Hematopoietic multipotent progenitor cell (in vitro differentiated cells): ENCODE measurements around the gene GDF7. TPM values are rescaled to one million over a fixed set of nuclear protein-coding genes. Genes with fewer than 3 reads are reported as not detected.
A peak's percentile ranks its signal among the peaks of the same experiment; 100 is the strongest.

ENCODE experiments used
- DNase-seq, 3 donors: peaks; one replicate each; pipeline ENCODE4 v3.0.0-alpha.2; 2011 to 2015; ENCODE audit warnings: low read depth in 2 of 3, low spot score in 2 of 3
- total RNA-seq: library from RNA; depleted of rRNA; stranded (reverse); fragments of >200 nt; gene quantifications from one replicate; pipeline ENCODE4 v1.2.3, GENCODE V29; 2012

The GDF7 gene
- total RNA-seq, 1 donor = 2.2 TPM

- no peak for DNase-seq
Observed at GRCh38 chr2:20657522-20658235, 9.3 kb upstream of the GDF7 start.

- DNase-seq = no peak
Observed at GRCh38 chr2:20660506-20661420, 6.2 kb upstream of the GDF7 start.

GRCh38 chr2:20661421-20662307 is 5.3 kb upstream of the GDF7 start:
- DNase-seq = peak; percentile 47 to 80 (median 63)

- no peak for DNase-seq
Observed at GRCh38 chr2:20662308-20662937, 4.5 kb upstream of the GDF7 start.

GRCh38 chr2:20663196-20664070 is 3.5 kb upstream of the GDF7 start:
- DNase-seq = no peak

- no peak for DNase-seq
Observed at GRCh38 chr2:20664071-20664390, 2.9 kb upstream of the GDF7 start.

GRCh38 chr2:20664431-20665242 is 2.3 kb upstream of the GDF7 start:
- DNase-seq = no peak

- DNase-seq = no peak
Observed at GRCh38 chr2:20665243-20666004, 1.5 kb upstream of the GDF7 start.

- no peak for DNase-seq
Observed at GRCh38 chr2:20666005-20666303, 990 bp upstream of the GDF7 start.

GRCh38 chr2:20667151-20667530 is 197 bp downstream of the GDF7 start:
- DNase-seq = no peak

- no peak for DNase-seq
Observed at GRCh38 chr2:20667531-20668401, 822 bp downstream of the GDF7 start.

GRCh38 chr2:20668451-20668850 is 1.5 kb downstream of the GDF7 start:
- no peak for DNase-seq

- no peak for DNase-seq
Observed at GRCh38 chr2:20668871-20669475, 2.0 kb downstream of the GDF7 start.

GRCh38 chr2:20669562-20670314 is 2.8 kb downstream of the GDF7 start:
- no peak for DNase-seq

- no peak for DNase-seq
Observed at GRCh38 chr2:20670315-20671035, 3.5 kb downstream of the GDF7 start.
